HG03460 (cell line): Measurements from ENCODE around the gene ATRAID.

ENCODE experiments used
- ATAC-seq: cut with Tn5 transposase; IDR thresholded peaks from one replicate; pipeline ENCODE4 v1.9.1; 2021; ENCODE audit not compliant: unreplicated experiment

Gene ATRAID

DNA sequence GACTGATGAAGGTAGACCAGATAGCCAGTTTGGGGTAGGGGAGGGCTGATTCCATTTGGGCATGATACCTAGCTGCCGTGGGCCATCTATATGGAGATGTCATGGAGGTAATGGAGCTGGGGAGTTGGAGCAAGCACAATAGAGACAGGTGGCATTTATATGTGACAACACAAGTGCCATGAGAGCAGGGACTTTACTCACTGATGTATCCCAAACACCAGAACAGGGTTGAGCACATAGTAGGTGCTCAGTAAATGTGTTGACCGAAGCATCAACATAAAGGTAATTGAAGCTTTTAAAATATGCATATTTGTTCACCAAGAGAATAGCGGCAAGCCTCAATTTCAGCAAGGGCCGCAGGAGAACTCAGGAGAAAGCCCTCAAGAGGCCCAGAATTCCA, 36.1 kb downstream of the ATRAID start:
- ATAC-seq, result no peak

DNA sequence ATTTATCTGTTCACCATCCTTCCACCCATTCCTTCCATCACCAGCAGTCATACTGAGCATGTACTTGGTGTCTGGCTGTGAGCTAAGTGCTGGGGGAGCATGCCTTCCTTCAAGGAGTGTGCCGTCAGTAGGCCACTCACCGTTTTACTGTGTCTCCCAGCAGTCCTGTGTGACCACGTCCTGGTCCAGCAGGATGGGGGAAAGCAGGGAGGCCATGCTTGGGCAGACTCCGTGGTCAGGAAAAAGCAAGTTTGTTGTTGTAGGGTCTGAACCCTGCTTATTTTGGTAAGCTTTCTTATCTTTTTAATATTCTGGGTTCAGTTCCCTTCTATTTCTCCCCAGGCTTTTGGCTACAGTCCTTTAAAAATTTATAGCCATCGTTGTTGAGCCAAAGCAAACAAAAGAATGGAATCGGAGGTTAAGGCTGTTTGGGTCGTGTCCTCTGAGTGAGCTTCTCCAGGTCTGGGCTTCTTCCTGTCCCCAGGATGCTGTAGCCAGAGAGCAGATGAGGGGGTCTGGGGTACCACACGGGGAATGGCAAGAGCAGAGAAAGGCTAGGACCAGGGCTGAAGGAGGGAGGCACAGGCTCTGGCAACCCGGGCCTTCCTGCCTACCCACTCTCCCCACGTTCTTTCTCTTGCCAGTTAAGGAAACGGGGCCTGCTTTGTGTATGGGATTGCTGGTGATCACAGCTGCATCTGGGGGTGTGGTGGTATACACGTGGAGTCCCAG, 37.5 kb downstream of the ATRAID start:
- ATAC-seq, result no peak

DNA sequence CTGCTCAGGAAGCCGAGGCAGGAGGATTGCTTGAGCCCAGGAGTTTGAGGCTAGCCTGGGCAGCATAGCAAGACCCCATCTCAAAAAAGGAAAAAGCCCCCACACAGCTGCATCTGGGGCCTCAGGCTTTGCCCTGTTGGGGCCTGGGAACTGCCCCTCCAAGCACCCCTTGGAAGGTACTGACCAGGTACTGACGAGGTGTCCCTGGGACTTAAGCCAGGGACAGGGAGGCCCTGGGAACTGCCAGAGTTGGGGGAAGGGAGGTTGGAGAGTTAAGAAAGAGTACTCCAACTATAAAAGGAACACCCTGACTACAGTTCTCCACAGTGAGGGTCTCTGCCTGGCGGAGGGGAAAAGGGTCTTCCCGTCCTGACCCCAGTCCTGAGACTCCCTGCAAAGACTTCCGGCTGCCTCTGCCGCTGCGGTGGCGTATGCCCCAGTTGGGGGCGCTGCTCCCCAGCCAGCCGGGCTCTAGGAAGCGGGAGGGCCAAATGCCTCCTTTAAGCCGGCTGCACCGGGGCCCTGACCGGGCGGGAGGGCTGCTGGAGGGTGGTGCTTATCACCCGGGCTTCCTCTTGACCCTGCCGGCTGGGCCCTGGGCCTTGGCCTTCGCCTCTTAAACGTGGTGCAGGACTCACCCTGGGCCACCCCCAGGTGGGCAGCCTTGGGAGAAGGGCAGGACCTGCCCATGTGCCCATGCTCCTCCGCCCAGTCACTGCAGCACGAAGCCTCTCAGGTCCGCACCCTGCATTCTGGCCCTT, 38.2 kb downstream of the ATRAID start:
- ATAC-seq, result no peak

- no peak for ATAC-seq
Measured at GRCh38 chr2:27250652-27251379, 39.0 kb downstream of the ATRAID start.

DNA sequence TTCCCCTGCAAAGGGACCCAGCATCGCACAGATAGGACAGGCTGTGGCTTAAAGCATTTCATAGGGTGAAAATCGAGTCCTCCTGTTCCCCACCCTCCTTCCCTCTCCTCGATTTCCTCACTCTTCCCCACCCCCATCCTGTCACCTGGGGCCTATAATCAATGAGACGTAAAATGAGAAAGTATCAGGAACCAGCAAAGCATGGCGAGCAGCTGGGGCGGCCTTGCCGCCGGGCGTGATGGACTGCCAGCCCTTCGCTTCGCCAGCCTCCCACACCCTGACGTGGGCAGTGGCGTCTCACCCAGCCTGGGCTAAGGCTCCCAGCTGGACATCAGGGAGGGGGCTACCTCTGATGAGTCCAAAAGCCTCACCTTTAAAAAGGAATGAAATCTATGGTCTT, 39.9 kb downstream of the ATRAID start:
- ATAC-seq, result no peak

GRCh38 chr2:27255187-27255586, 43.3 kb downstream of the ATRAID start:
- ATAC-seq, result no peak

DNA sequence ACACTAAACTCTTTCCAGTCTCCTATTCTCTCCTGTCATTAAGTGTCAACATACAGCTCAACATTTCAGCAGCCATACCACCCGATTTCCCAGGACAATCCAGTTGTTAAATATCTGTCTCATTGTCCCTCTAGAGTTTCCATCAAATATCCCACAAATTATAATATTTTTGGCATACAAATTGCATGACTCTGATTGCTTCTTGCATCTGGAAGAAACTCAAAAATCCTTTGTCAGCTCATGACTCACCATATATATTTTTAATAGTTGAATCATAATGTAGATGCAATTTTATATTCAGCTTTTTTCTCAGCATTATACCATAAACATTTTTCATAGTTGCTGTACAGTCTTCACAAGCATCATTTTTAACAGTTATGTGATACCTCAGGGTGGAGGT, 43.8 kb downstream of the ATRAID start:
- ATAC-seq, result no peak

GRCh38 chr2:27256855-27257454, 45.1 kb downstream of the ATRAID start:
- ATAC-seq, result no peak

DNA sequence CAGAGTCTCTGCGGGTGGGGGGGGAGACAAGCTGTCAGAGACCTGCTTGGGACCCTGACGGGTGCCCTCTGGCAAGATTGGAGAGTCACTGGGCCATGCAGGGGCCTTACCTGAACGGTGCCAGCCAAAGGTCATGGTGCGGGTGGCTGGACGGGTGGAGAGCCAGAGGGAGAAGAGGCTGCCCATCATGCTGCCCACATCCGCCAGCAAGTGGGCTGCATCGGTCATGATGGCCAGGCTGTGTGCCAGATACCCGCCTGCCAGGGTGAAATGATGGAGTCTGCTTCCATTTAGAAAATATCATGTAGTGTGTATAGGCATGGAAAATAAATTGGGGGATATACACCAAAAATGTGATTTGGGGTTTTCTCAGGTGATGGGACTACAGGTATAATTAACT, 46.2 kb downstream of the ATRAID start:
- no peak for ATAC-seq

GRCh38 chr2:27261241-27261925, 49.5 kb downstream of the ATRAID start:
- ATAC-seq, result no peak

- ATAC-seq, result no peak
Measured at GRCh38 chr2:27261926-27262298, 50.1 kb downstream of the ATRAID start.

GRCh38 chr2:27262379-27263286, 50.8 kb downstream of the ATRAID start, which contains the start of gene SLC30A3:
TSS of gene SLC30A3 (minus strand) at chr2:27263047. CDS start at chr2:27262906, 141 bp downstream.
- ATAC-seq, result no peak

DNA sequence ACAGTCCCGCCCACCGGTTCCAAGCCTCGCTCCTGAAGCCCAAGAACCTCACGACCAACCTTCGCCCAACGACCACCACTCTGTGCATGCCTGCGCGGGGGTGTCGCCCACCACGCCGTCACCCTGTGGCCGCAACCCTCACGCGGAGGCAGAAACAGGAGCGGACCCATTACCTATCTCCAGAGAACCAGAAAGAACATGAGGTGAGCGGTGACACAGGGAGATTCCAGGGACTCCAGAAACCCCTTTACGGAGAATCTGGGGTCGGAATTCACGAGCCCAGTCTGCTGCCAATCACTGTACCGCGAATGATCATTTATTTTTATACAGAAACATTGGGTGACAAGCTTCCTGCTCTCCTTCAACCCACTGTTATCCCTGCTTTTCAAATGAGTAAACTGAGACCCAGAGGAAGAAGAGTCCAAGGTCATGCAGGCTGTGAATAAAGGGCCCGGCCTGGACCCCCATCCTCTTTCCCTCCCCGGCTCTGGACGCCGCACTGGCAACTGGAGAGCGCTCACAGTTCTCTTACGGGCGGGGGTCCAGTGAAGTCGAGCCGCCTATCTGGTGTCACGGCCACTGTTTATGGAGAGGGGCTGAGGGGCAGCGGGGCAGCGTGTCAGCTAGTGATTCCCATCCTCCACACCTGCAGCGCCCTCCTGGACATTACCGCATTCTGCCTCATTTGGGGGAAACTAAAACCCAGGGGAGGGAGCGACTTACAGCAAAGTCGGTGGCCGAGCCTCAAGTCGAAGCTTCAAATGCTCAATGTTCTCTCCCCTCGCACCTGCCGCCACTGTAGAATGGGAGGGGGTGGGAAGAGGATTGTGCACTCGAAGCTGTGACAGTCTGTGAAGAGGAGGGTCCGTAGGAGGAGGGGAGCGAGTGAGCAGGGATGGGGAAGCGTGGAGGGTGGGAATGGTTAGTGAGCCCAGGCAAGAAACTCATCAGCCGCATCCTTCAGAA, 51.7 kb downstream of the ATRAID start:
- no peak for ATAC-seq

- no peak for ATAC-seq
Measured at GRCh38 chr2:27264253-27264752, 52.5 kb downstream of the ATRAID start.

DNA sequence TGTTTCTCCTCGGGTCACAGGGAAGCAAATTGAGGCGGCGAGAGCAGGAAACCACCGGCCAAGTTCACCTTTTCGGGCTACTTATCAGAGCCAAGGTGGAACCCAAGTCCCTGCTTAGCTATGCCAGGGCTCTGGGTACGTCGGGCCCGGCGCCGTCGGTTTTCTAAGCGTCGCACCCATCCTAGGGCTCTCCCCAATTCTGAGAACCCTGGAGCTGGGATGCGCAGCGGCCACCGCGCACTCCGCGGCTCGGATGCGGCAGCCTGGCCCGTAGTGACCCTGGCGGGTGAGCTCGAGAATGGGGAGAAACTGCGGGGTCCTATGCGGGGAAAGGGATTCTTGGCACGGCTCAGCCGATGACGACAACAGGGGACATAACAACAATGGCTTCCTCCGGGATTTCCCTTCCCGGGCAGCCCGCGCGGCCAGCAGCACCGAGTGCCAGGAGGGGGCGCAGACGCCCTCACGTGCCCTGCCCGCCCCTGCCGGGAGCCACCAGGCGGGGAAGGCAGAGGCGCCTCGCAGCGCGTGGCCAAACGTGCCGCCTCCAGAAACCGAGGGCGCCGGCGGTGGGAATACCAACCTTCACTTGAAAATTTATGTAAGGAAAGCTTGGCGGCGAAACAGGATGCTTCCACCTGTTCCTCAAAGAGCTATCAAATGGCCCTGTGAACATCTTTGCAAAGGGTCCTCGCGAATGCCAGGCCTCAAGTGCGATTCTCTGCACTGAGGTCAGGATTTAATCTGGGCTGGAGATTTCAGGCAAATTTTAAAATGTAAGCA, 53.1 kb downstream of the ATRAID start:
- ATAC-seq, result peak; percentile 58

- no peak for ATAC-seq
Measured at GRCh38 chr2:27265536-27265870, 53.7 kb downstream of the ATRAID start.
